Kidney (tissue), 14 donors: ENCODE results near the gene FOXN3. TPM values are rescaled to one million over a fixed set of nuclear protein-coding genes. Genes with fewer than 3 reads are reported as not detected.

Experiments used
- DNase-seq, 5 donors: peaks; one replicate each; pipeline ENCODE4 v3.0.0-alpha.2; 2013 to 2020
- FAIRE-seq: peaks from 2 replicates; lab custom pipeline; 2012; peaks lifted over from hg19 to GRCh38; lab: Jason Lieb, UNC
- H3K27ac ChIP-seq, 2 donors: one replicate each; pipeline ENCODE4 v1.7.0; 2013; ENCODE audit warnings: low read depth in 2 of 2, low read length in 2 of 2, inconsistent platforms in 1 of 2
- H3K27me3 ChIP-seq: one replicate; pipeline ENCODE4 v1.7.1; 2013; ENCODE audit warnings: low read length, inconsistent platforms; ENCODE audit not compliant: control insufficient read depth, insufficient read depth
- H3K36me3 ChIP-seq, 3 donors: one replicate each; pipeline versions ENCODE4 v1.7.0 to v1.7.1; 2013; ENCODE audit warnings: low read length in 3 of 3, control low read depth in 1 of 3, inconsistent platforms in 1 of 3; ENCODE audit not compliant: insufficient read depth in 3 of 3, control insufficient read depth in 2 of 3
- H3K4me1 ChIP-seq, 3 donors: one replicate each; pipeline versions ENCODE4 v1.7.0 to v1.7.1; 2013; ENCODE audit warnings: low read length in 3 of 3, inconsistent platforms in 1 of 3, low read depth in 1 of 3; ENCODE audit not compliant: control insufficient read depth in 2 of 3, insufficient read depth in 2 of 3
- H3K4me3 ChIP-seq, 3 donors: one replicate each; pipeline versions ENCODE4 v1.7.0 to v1.8.1; 2013; ENCODE audit warnings: low read length in 3 of 3, control low read depth in 1 of 3, inconsistent platforms in 1 of 3
- H3K9ac ChIP-seq, 3 donors: one replicate each; pipeline versions ENCODE4 v1.7.0 to v1.7.1; 2013; ENCODE audit warnings: low read length in 3 of 3, control low read depth in 1 of 3, inconsistent platforms in 1 of 3
- H3K9me3 ChIP-seq, 3 donors: one replicate each; pipeline versions ENCODE4 v1.7.0 to v1.7.1; 2013; ENCODE audit warnings: low read length in 3 of 3, control low read depth in 1 of 3, inconsistent platforms in 1 of 3; ENCODE audit not compliant: control insufficient read depth in 2 of 3, insufficient read depth in 1 of 3
- CTCF ChIP-seq: IDR thresholded peaks from 3 replicates; pipeline ENCODE4 v1.5.1; 2012; ENCODE audit warnings: mild to moderate bottlenecking, moderate library complexity, borderline replicate concordance; ENCODE audit not compliant: insufficient read depth; ENCODE audit errors: extremely low read depth
- intact Hi-C: fragments of 100-400 bp; cut with DNase I; formaldehyde crosslinking; loops from one replicate; pipeline ENCODE4 v1.11.1; 2022
- polyA plus RNA-seq: library from polyadenylated mRNA; stranded (reverse); fragments of 350-450 nt; fragmentation: Illumina TruSeq; extraction: RNeasy Lipid Tissue Mini Kit (QIAGEN cat#74804); gene quantifications from one replicate; pipeline ENCODE4 v1.2.3, GENCODE V29; 2014; ENCODE audit warnings: low read depth, low replicate concordance; ENCODE audit not compliant: insufficient read depth
- total RNA-seq: library from RNA; stranded (reverse); fragmentation: NEBNext Ultra II Directional; extraction: Animal tissue kit (Norgen Biotek cat#: 25700); gene quantifications from one replicate; pipeline ENCODE4 v1.2.1, GENCODE V29; 2021
- donor health status: control.
- donor health status: control.
- donor health status: control.
- donor health status: control.
- donor health status: control.
- donor health status: DM: yes; HTN: yes; CAD: no.
- donor health status: Normal renal cell carcinoma (clear cell type).

Gene FOXN3
- total and polyA plus RNA-seq, 2 donors from 2014 or later = 6.4 to 50.1 TPM

DNA sequence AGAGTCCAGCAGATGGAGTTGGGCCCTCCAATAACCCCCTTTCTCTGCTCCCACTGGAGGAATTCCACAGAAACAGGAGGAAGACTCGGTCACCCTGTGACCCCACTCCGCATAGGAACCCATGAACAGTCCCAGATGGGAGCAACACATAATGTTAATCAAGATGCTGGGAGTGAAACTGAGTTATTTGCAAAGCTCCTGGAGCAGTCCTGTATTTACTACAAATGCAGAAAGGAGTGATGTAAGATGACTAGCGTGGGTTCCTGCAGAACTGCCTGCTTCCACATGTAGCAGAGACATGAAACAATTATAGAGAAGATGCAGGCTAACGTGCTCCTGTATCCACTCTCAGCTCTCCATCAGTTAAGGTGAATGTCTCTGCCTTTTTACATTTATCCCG lies 274.7 kb downstream of the FOXN3 start:
- intact Hi-C loops = no loop called here
- no peak for DNase-seq
- Histone ChIP-seq H3K27me3 (no peaks in the 10 kb centered on the region), H3K27ac (no peak overlapping the region), H3K36me3 (no peaks in the 10 kb centered on the region), H3K4me1 (no peaks in the 10 kb centered on the region), H3K9ac (no peak overlapping the region), H3K9me3 (peaks cover 0 to under 1% (median 0%) of the 10 kb centered on the region in 3 donors), H3K4me3 (no peak overlapping the region)
- FAIRE-seq = no peak
- no peak for TF ChIP-seq CTCF

DNA sequence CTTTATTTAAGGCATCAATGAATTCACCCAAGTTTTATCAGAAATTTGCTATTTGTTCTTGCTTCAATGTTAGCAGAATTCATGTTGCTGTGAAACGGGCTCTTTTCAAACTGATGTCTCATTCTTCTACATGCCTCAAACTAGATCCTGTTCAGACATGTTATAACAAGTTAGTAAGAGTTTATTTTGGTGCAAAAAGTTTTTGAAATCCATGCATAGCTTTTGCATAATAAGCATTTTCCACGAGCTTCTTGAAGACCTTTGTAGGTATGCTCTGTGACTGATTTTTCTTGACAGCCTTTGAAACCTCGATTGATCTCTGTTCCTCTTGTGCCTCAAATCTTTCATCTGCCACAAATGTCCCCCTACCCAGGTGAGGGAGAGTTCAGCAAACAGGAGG lies 275.2 kb downstream of the FOXN3 start:
- Histone ChIP-seq H3K4me1 (no peaks in the 10 kb centered on the region), H3K9ac (no peak overlapping the region), H3K9me3 (peaks cover 0 to 5% (median 0%) of the 10 kb centered on the region in 3 donors), H3K4me3 (no peak overlapping the region), H3K36me3 (no peaks in the 10 kb centered on the region), H3K27ac (no peak overlapping the region), H3K27me3 (no peaks in the 10 kb centered on the region)
- TF ChIP-seq CTCF = no peak
- FAIRE-seq = no peak
- no peak for DNase-seq
- intact Hi-C loops = no loop called here

GRCh38 chr14:89140326-89140725 lies 276.7 kb downstream of the FOXN3 start:
- Histone ChIP-seq H3K4me3 (no peak overlapping the region), H3K4me1 (no peaks in the 10 kb centered on the region), H3K27ac (no peak overlapping the region), H3K27me3 (no peaks in the 10 kb centered on the region), H3K9ac (no peak overlapping the region), H3K9me3 (peaks cover 0 to 10% (median 0%) of the 10 kb centered on the region in 3 donors), H3K36me3 (no peaks in the 10 kb centered on the region)
- no peak for TF ChIP-seq CTCF
- FAIRE-seq (no peak), DNase-seq (no peak)
- intact Hi-C loops = no loop called here
